NCI-H187 treated with DMSO at 0.1 percent for 48 hours (cell line): ENCODE results near the gene PRTG.
"Not testable (repeated sequence)": the region's sequence is repeated elsewhere in the genome, so short reads cannot be mapped to it uniquely, and the experiment has no call there.

ENCODE experiments used
- DNase-seq: peaks from one replicate; lab custom pipeline; 2025; lab: John Stamatoyannopoulos, UW

Gene PRTG

GRCh38 chr15:55743729-55744655 is 1.0 kb upstream of the PRTG start:
- DNase-seq: no peak

- DNase-seq: no peak
Observed at GRCh38 chr15:55742498-55742926, 440 bp downstream of the PRTG start.

DNA sequence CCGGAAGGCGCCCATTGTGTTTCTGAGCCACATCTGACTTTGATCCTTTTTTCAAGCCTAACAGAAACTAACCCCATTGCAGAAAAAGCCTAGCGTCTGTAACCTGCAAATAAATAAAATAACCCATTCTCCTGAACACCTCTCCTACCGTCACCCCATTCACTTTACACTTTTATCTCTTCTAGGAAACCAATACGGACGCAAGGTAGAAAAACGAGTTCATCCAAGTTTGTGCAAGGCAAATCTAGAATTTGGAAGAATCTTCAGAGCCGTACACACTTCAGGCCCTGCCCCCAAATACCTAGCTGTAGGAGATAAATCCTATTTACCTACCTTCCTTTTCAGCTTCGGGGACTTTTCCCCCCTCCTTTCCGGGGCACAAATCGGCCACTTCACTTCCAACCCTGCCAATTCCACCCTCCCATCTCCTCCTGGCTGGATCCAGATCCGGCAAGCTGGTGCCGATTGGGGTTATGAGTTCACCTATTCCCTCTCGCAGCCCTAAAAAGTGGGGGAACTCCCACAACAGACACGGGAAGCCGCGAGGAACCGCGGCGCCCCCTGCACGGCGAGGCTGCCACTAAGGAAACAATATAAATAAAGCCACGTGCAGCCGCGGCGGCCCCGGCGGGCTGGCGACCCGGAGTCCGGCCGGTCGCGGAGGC is 987 bp downstream of the PRTG start:
- no peak for DNase-seq

- no peak for DNase-seq
Observed at GRCh38 chr15:55740981-55741832, 1.7 kb downstream of the PRTG start.

GRCh38 chr15:55740359-55740878 is 2.5 kb downstream of the PRTG start:
- no peak for DNase-seq

DNA sequence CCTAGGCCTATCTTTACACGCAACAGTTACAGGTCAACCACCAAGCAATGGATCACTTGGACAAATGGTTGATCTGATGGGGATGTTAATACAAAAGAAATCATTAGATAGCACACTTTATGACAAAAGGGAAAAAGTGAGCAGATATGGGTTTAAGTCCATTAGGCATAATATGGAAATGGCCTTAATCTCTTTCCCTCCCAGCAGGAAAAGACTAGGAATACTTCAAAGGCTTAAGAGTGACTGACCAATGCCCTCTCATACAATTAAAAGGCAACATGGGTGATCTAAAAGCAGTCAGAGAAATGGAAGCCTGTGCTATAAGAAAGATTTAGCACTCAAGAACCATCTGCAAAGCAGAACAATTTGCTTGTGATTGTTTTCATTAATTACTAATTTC is 3.3 kb downstream of the PRTG start:
- no peak for DNase-seq

- no peak for DNase-seq
Observed at GRCh38 chr15:55738715-55739114, 4.2 kb downstream of the PRTG start.

DNA sequence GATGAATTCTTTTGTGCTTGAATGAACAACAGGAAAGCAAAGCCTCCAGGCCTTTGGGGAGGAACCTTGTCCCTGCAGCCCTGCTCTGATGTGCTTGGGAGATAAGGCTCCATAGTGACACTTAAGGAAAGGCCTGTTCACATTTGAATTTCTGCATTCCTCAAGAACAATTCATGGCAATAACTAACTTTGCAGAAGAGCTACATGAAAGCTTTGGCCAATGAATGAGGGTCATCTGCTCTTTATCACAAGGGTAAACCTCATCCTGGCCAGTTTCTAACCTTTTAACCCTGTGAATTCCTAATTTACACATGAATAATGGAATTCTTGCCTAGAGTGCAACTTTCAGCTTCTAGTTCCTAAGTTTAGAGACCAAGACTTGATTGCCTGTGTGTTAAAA is 5.6 kb downstream of the PRTG start:
- no peak for DNase-seq

- DNase-seq: no peak
Observed at GRCh38 chr15:55736756-55737155, 6.2 kb downstream of the PRTG start.

GRCh38 chr15:55734641-55735040 is 8.3 kb downstream of the PRTG start:
- no peak for DNase-seq

- not testable (repeated sequence) for DNase-seq
Observed at GRCh38 chr15:55733461-55733860, 9.5 kb downstream of the PRTG start.

DNA sequence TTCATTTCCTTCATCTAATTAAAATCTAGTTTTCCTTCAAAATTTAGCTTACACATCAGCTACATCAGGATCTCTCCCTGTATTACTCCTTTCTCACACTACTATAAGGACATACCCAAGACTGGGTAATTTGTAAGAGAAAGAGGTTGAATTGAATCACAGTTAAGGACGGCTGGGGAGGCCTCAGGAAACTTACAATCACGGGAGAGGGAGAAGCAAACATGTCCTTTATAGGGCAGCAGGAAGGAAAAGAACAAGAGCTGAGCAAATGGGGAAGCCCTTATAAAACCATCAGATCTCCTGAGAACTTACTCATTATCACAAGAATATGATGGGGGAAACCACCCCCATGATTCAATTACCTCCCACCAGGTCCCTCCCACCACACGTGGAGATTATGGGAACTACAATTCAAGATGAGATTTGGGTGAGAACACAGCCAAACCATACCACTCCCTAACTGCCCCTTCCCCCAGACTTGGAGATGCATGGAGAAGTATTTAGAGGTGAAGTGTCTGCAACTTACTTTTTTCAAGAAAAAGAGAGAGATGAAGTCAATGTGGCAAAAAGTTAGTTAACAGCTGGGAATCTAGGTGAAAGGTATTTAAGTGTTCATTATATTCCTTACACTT is 21.3 kb downstream of the PRTG start:
- no peak for DNase-seq

GRCh38 chr15:55715355-55716076 is 27.4 kb downstream of the PRTG start:
- no peak for DNase-seq

- no peak for DNase-seq
Observed at GRCh38 chr15:55714064-55714463, 28.9 kb downstream of the PRTG start.

DNA sequence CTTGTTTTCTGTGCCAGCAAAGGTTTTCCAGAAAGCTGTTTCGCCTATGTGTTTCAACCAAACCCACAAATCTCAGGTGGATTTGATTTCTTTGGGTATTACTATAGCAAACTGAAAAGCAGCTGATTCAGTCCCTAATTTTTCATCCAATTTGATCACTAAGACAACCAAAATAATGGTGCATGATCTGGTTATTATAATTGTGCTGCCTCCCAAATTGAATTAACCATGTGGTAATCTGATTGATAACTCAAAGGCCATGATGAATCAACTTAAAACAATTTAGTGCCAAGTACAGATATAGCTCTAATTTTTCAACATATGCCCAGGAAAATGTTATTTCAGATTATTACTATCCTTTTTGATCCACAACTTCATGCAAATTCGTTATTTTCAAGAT is 30.6 kb downstream of the PRTG start:
- DNase-seq: no peak

GRCh38 chr15:55710286-55710685 is 32.7 kb downstream of the PRTG start:
- DNase-seq: no peak

- DNase-seq: no peak
Observed at GRCh38 chr15:55709458-55709857, 33.5 kb downstream of the PRTG start.

GRCh38 chr15:55708720-55709119 is 34.2 kb downstream of the PRTG start:
- no peak for DNase-seq

DNA sequence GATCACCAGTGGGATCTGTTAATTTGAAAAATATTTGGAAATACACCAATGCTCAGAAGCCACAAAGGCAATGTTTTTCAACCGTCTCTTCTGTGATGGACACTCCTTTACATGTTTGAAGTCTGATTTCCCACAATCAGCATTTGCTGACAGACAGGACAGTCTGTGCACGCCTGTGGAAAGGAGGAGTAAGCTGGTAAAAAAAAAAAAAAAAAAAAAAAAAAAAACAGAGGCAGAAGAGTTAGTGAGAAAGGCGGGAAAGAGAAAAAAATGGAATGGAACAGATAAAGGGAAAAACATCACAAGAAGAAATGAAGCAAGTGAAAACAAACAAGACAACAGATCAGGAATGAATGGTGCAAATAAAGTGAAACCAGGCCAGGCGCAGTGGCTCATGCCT is 35.0 kb downstream of the PRTG start:
- DNase-seq: no peak

DNA sequence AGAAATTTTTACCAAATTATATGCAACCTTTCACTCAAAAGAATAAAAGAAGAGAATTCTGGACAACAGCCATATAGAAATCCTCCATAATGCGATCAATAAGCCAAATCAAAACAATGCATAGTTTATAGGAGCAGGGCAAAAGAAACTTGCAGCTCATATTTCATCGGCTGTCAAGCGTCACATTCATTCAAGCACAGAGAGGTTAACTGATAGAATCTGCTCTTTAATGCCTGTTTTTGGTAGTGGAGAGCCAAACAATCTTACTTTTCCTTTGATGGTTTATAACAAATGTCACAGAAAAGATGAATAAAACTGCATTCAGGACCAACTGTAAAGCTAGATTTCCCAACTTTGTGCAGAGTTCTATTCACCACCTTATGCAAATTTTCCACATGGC is 35.4 kb downstream of the PRTG start:
- DNase-seq: no peak

GRCh38 chr15:55703873-55704301 is 39.1 kb downstream of the PRTG start:
- DNase-seq: no peak
